Ovary (tissue), 3 donors: ENCODE results near the gene FGF12.

Source experiments
- EP300 ChIP-seq: sonication (generic); formaldehyde crosslinking; IDR thresholded peaks from one replicate; pipeline ENCODE4 v1.6.1; 2017; ENCODE audit warnings: antibody characterized with exemption
- POLR2A ChIP-seq: fragments of 450-650 bp; IDR thresholded peaks from one replicate; pipeline ENCODE4 v1.6.1; 2017; ENCODE audit warnings: antibody characterized with exemption, mild to moderate bottlenecking, moderate library complexity
- TF ChIP-seq, protein P1 (sequence below), 3 donors: fragments of 450-650 bp in 2 of 3; fragments of 200-600 bp in 1 of 3; IDR thresholded peaks; one replicate each; pipeline versions ENCODE4 v1.5.1 to v1.8.0; 2016 to 2022; ENCODE audit warnings: antibody characterized with exemption in 3 of 3, mild to moderate bottlenecking in 1 of 3
- donor health status: DM: no; HTN: no; CAD: no.

GRCh38 chr3:192307631-192308030, 419.7 kb downstream of the FGF12 start:
- TF ChIP-seq, protein P1, sequence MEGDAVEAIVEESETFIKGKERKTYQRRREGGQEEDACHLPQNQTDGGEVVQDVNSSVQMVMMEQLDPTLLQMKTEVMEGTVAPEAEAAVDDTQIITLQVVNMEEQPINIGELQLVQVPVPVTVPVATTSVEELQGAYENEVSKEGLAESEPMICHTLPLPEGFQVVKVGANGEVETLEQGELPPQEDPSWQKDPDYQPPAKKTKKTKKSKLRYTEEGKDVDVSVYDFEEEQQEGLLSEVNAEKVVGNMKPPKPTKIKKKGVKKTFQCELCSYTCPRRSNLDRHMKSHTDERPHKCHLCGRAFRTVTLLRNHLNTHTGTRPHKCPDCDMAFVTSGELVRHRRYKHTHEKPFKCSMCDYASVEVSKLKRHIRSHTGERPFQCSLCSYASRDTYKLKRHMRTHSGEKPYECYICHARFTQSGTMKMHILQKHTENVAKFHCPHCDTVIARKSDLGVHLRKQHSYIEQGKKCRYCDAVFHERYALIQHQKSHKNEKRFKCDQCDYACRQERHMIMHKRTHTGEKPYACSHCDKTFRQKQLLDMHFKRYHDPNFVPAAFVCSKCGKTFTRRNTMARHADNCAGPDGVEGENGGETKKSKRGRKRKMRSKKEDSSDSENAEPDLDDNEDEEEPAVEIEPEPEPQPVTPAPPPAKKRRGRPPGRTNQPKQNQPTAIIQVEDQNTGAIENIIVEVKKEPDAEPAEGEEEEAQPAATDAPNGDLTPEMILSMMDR (IDR thresholded peaks at IDR 0.05): no peak
- TF ChIP-seq POLR2A (no peak), EP300 (no peak)
